ENCODE results near the gene LGALS9. TPM values are rescaled to one million over a fixed set of nuclear protein-coding genes. Genes with fewer than 3 reads are reported as not detected.
"Not testable (repeated sequence)": the region's sequence is repeated elsewhere in the genome, so short reads cannot be mapped to it uniquely, and the experiment has no call there.

LGALS9 gene
- total and polyA plus RNA-seq, 2 donors (not counting 1 experiment from before 2014, with no cell fraction given) = 65.9 to 197 TPM

DNA sequence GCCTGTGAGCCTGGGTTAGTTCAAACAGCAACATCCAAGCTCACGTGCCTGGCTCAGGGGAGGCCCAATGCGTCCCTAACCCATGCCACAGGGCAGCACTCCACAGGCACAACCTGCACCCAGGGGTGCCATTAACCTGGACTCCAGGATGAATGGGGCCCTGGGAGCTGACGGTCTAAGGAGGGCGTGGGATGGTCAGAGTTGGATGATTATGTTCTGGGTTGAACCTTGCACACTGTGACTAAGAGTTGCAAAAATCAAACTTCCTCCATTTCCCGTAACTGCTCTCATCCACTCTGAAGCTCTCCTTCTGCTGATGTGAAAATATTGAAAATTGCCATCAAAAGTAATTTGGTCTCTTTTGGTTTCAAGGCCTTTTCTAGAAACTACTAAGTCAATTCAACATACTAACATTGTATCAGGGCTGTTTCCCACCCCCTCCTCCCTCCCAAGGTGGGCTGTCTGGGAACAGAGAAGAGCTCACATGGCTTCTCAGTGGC lies 7.5 kb downstream of the LGALS9 start:
- H3K9me3 ChIP-seq (ENCODE audit: control extremely low read depth in 1 of 3, control insufficient read depth in 2 of 3, insufficient read depth in 1 of 3, low read length in 2 of 3); H3K27me3 Mint-ChIP-seq; H3K4me2 ChIP-seq (replicated peaks; ENCODE audit: low read depth, low read length, poor library complexity, severe bottlenecking); H3K27ac ChIP-seq (ENCODE audit: low read length in 2 of 2); H3K27me3 ChIP-seq (replicated peaks in 1 of 4; ENCODE audit: control extremely low read depth in 1 of 4, control insufficient read depth in 3 of 4, insufficient read depth in 4 of 4, low read length in 3 of 4); H3K4me3 ChIP-seq (ENCODE audit: control extremely low read depth in 1 of 5, extremely low read depth in 1 of 5, insufficient read depth in 1 of 5, low read depth in 2 of 5, low read length in 4 of 5); H4K20me1 ChIP-seq (ENCODE audit: control insufficient read depth, insufficient read depth, low read length, poor library complexity, severe bottlenecking); intact Hi-C loops (cut with micrococcal nuclease); DNase-seq; H2AFZ ChIP-seq (ENCODE audit: insufficient read depth, low read depth, low read length, poor library complexity, severe bottlenecking); H3K9ac ChIP-seq (ENCODE audit: low read length); ATAC-seq (ENCODE audit: low read depth); POLR2A ChIA-PET; H3K9me3 Mint-ChIP-seq (ENCODE audit: insufficient read depth); H3K27ac Mint-ChIP-seq; H3K4me3 Mint-ChIP-seq: not testable (repeated sequence)
- CTCF ChIA-PET = interaction anchor here (1.2 to 1.3 kb wide), 2 partner anchors 13 to 36 kb away, joined by 3 to 7 read pairs; no protein-coding TSS in a partner anchor
- Histone ChIP-seq H3K36me3 (replicated peaks in 1 of 2; ENCODE audit: control extremely low read depth in 1 of 2, control insufficient read depth in 1 of 2, extremely low read depth in 1 of 2, insufficient read depth in 2 of 2, low read length in 1 of 2) (peaks cover 2 to 24% of the 10 kb centered on the region in 2 experiments), H3K4me1 (ENCODE audit: control insufficient read depth in 2 of 2, insufficient read depth in 2 of 2, low read length in 2 of 2) (peaks cover 27 to 28% of the 10 kb centered on the region in 2 donors), H3K79me2 (ENCODE audit: control insufficient read depth, insufficient read depth, low read length) (peaks cover 40% of the 10 kb centered on the region)
- H3K4me1 Mint-ChIP-seq = peaks cover 26% of the 10 kb centered on the region
- WGBS (ENCODE audit: insufficient coverage) = no CpG with 5 or more reads among the region's 5 CpGs

DNA sequence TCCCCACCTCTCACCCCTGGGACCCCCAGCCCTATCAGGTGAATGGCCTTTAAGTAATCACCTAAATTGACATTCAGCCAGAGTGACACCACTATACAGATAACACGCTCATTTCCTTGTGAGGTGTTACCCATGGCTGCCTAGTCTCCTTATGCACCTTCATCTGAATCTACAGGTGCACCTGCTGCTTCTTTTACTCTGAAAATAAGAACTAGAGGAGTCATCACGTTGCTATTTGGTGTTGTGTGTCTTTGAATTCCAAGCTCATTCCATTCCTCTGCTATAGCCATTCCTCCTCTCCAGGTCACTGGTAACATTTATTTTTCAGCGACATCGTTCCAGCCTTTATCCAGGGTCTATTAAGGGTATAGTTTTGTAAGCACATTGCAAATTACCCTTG lies 9.8 kb downstream of the LGALS9 start:
- CTCF ChIA-PET = interaction anchor here (1.0 to 1.9 kb wide), 5 partner anchors 11 to 404 kb away, joined by 3 to 6 read pairs (median 3); no protein-coding TSS in a partner anchor

More for the DNA sequence above, 9.8 kb downstream of the LGALS9 start:
- POLR2A ChIA-PET = no interaction called here
- H3K4me3 Mint-ChIP-seq = no peak overlapping the region
- no peak overlapping the region for H3K27ac ChIP-seq (ENCODE audit: low read length in 2 of 2)
- H3K4me2 ChIP-seq (replicated peaks; ENCODE audit: low read depth, low read length, poor library complexity, severe bottlenecking) = no peak overlapping the region
- H3K9ac ChIP-seq (ENCODE audit: low read length) = no peak overlapping the region
- H3K4me1 ChIP-seq (ENCODE audit: control insufficient read depth in 2 of 2, insufficient read depth in 2 of 2, low read length in 2 of 2) = peaks cover 5% of the 10 kb centered on the region in 2 donors
- no peak for TF ChIP-seq EZH2 (IDR thresholded peaks at IDR 0.05; ENCODE audit: borderline replicate concordance, insufficient read depth, low read depth, low read length, poor library complexity, severe bottlenecking)
- TF ChIP-seq, protein P1, sequence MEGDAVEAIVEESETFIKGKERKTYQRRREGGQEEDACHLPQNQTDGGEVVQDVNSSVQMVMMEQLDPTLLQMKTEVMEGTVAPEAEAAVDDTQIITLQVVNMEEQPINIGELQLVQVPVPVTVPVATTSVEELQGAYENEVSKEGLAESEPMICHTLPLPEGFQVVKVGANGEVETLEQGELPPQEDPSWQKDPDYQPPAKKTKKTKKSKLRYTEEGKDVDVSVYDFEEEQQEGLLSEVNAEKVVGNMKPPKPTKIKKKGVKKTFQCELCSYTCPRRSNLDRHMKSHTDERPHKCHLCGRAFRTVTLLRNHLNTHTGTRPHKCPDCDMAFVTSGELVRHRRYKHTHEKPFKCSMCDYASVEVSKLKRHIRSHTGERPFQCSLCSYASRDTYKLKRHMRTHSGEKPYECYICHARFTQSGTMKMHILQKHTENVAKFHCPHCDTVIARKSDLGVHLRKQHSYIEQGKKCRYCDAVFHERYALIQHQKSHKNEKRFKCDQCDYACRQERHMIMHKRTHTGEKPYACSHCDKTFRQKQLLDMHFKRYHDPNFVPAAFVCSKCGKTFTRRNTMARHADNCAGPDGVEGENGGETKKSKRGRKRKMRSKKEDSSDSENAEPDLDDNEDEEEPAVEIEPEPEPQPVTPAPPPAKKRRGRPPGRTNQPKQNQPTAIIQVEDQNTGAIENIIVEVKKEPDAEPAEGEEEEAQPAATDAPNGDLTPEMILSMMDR (IDR thresholded peaks at IDR 0.05) = no peak
- no peak overlapping the region for H3K27ac Mint-ChIP-seq
- peaks cover 5% of the 10 kb centered on the region for H3K4me1 Mint-ChIP-seq
- ATAC-seq (ENCODE audit: low read depth) = no peak
- intact Hi-C loops (cut with micrococcal nuclease) = no loop called here
- peaks cover 17% of the 10 kb centered on the region for H3K79me2 ChIP-seq (ENCODE audit: control insufficient read depth, insufficient read depth, low read length)
- no peaks in the 10 kb centered on the region for H3K27me3 Mint-ChIP-seq
- H3K36me3 ChIP-seq (replicated peaks in 1 of 2; ENCODE audit: control extremely low read depth in 1 of 2, control insufficient read depth in 1 of 2, extremely low read depth in 1 of 2, insufficient read depth in 2 of 2, low read length in 1 of 2) = peaks cover 2 to 36% of the 10 kb centered on the region in 2 experiments
- H3K9me3 Mint-ChIP-seq (ENCODE audit: insufficient read depth) = no peaks in the 10 kb centered on the region
- no peaks in the 10 kb centered on the region for H3K27me3 ChIP-seq (replicated peaks in 1 of 4; ENCODE audit: control extremely low read depth in 1 of 4, control insufficient read depth in 3 of 4, insufficient read depth in 4 of 4, low read length in 3 of 4)
- WGBS (ENCODE audit: insufficient coverage) = 100% methylated on average over 1 of the region's 4 CpGs
- no peak for DNase-seq
- no peak overlapping the region for H3K4me3 ChIP-seq (ENCODE audit: control extremely low read depth in 1 of 5, extremely low read depth in 1 of 5, insufficient read depth in 1 of 5, low read depth in 2 of 5, low read length in 4 of 5)
- no peaks in the 10 kb centered on the region for H4K20me1 ChIP-seq (ENCODE audit: control insufficient read depth, insufficient read depth, low read length, poor library complexity, severe bottlenecking)
- no peaks in the 10 kb centered on the region for H3K9me3 ChIP-seq (ENCODE audit: control extremely low read depth in 1 of 3, control insufficient read depth in 2 of 3, insufficient read depth in 1 of 3, low read length in 2 of 3)
- H2AFZ ChIP-seq (ENCODE audit: insufficient read depth, low read depth, low read length, poor library complexity, severe bottlenecking) = no peak overlapping the region
